BE2C (cell line): ENCODE measurements around the gene VEGFB.
A peak's percentile ranks its signal among the peaks of the same experiment; 100 is the strongest.

Experiments used
- DNase-seq: peaks from one replicate; pipeline ENCODE4 v3.0.0-alpha.2; 2020
- H3K27me3 ChIP-seq: fragments of 250-450 bp; sonication (Bioruptor Pico); 2 replicates; pipeline ENCODE4 v1.5.1; 2020; ENCODE audit warnings: mild to moderate bottlenecking
- H3K36me3 ChIP-seq: fragments of 250-450 bp; sonication (Bioruptor Pico); 2 replicates; pipeline ENCODE4 v1.5.1; 2020; ENCODE audit warnings: mild to moderate bottlenecking
- H3K4me1 ChIP-seq: fragments of 250-450 bp; sonication (Bioruptor Pico); 2 replicates; pipeline ENCODE4 v1.5.1; 2020
- H3K4me3 ChIP-seq: 2 replicates; pipeline ENCODE4 v1.5.1; 2011; ENCODE audit warnings: low read depth, low read length
- H3K9me3 ChIP-seq: fragments of 250-450 bp; sonication (Bioruptor Pico); 2 replicates; pipeline ENCODE4 v1.5.1; 2020
- CTCF ChIP-seq: IDR thresholded peaks from 2 replicates; pipeline ENCODE4 v1.5.1; 2012; ENCODE audit warnings: mild to moderate bottlenecking, low read depth, low read length

Gene VEGFB

GRCh38 chr11:64219354-64219684 is 15.1 kb upstream of the VEGFB start:
- no peak for DNase-seq
- no peak for TF ChIP-seq CTCF
- Histone ChIP-seq H3K9me3 (no peaks in the 10 kb centered on the region), H3K36me3 (no peaks in the 10 kb centered on the region), H3K4me1 (peaks cover 8% of the 10 kb centered on the region), H3K4me3 (no peak overlapping the region), H3K27me3 (no peaks in the 10 kb centered on the region)

GRCh38 chr11:64219755-64220154 is 14.6 kb upstream of the VEGFB start:
- H3K4me3 ChIP-seq, result no peak overlapping the region
- H3K9me3 ChIP-seq, result no peaks in the 10 kb centered on the region
- H3K4me1 ChIP-seq, result peaks cover 8% of the 10 kb centered on the region
- DNase-seq, result no peak
- H3K36me3 ChIP-seq, result no peaks in the 10 kb centered on the region
- no peak for TF ChIP-seq CTCF
- no peaks in the 10 kb centered on the region for H3K27me3 ChIP-seq

DNA sequence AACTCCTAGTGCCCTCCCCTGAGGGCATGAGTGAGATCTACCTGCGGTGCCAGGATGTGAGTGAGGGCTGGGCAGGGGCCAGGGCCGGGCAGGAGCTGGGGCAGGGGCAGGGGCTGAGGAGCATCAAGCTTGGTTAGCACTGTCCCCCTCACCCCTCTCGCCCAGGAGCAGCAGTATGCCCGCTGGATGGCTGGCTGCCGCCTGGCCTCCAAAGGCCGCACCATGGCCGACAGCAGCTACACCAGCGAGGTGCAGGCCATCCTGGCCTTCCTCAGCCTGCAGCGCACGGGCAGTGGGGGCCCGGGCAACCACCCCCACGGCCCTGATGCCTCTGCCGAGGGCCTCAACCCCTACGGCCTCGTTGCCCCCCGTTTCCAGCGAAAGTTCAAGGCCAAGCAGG is 14.1 kb upstream of the VEGFB start:
- Histone ChIP-seq H3K27me3 (no peaks in the 10 kb centered on the region), H3K9me3 (no peaks in the 10 kb centered on the region), H3K4me1 (peaks cover 8% of the 10 kb centered on the region), H3K36me3 (no peaks in the 10 kb centered on the region), H3K4me3 (no peak overlapping the region)
- DNase-seq, result no peak
- TF ChIP-seq CTCF, result no peak

DNA sequence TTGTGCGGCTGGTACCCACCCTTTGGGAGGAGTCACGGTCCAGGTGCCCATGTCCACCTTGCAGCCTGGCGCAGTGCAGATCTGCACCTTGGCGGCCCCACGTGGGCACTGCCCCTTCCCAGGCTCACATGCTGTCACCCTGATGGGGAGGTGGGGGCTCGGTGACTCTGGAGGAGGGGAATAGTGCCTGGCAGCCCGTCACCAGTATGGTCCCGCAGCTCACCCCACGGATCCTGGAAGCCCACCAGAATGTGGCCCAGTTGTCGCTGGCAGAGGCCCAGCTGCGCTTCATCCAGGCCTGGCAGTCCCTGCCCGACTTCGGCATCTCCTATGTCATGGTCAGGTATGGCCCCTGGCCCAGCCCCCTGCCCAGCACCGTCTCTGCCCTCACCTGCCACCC is 13.6 kb upstream of the VEGFB start:
- H3K27me3 ChIP-seq, result no peaks in the 10 kb centered on the region
- no peaks in the 10 kb centered on the region for H3K9me3 ChIP-seq
- H3K4me3 ChIP-seq, result no peak overlapping the region
- no peak for TF ChIP-seq CTCF
- peaks cover 8% of the 10 kb centered on the region for H3K4me1 ChIP-seq
- H3K36me3 ChIP-seq, result no peaks in the 10 kb centered on the region
- DNase-seq, result no peak

DNA sequence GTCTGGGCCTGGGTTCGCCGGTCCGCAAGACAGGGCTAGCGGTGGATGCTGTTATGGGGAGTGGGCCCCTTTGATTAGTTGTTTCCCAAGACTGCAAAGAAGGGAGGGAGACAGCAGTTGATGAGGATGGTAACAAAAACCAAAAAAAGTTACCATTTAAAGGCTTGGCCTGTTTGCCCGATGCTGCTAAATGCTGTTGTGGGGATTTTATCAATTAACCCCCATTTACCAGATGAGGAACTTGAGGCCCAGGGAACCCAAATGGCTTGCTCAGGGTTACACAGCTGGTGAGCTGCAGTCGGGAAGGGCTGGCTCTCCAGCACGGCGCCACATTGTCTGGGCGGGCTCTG is 11.8 kb upstream of the VEGFB start:
- DNase-seq, result no peak
- H3K27me3 ChIP-seq, result no peaks in the 10 kb centered on the region
- no peaks in the 10 kb centered on the region for H3K36me3 ChIP-seq
- H3K4me3 ChIP-seq, result no peak overlapping the region
- TF ChIP-seq CTCF, result no peak
- no peaks in the 10 kb centered on the region for H3K9me3 ChIP-seq
- H3K4me1 ChIP-seq, result peaks cover 8% of the 10 kb centered on the region

- H3K4me1 ChIP-seq, result peaks cover 8% of the 10 kb centered on the region
- H3K36me3 ChIP-seq, result no peaks in the 10 kb centered on the region
- no peak for TF ChIP-seq CTCF
- DNase-seq, result peak; percentile 58
- H3K27me3 ChIP-seq, result no peaks in the 10 kb centered on the region
- no peak overlapping the region for H3K4me3 ChIP-seq
- H3K9me3 ChIP-seq, result no peaks in the 10 kb centered on the region
These were observed 11.3 kb upstream of the VEGFB start for GRCh38 chr11:64223001-64223651.
